ENCODE results near the gene SH3BP5.

The SH3BP5 gene

DNA sequence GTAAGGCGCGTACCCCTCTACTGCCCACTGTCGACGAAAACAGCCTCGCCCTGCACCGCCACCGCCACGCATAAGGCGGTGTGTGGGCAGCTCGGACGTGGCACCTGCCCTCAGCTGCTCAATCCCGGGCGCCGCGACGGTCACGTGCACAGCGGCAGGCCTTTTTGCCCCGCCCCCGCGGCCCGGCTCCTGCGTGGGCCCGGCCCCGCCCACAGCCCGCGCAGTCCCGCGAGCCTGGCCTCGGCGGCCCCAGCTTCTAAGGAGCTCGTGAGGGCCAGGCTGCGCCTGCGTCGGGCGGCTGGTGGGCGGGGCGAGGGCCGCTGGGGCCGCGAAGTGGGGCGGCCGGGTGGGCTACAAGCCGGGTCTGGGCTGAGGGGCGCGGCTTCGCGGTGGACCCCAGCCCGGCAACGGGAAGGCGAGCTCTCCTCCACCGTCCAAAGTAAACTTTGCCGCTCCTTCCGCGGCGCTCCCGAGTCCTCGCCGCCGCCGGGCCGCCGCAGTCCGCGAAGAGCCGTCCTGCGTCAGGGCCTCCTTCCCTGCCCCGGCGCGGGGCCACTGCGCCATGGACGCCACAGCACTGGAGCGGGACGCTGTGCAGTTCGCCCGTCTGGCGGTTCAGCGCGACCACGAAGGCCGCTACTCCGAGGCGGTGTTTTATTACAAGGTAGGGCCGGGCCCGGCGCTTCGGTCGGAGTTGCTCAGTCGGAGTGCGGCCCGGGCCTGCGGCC is 126.3 kb downstream of the SH3BP5 start, which contains the start of gene CAPN7:
Gene CAPN7 (plus strand): TSS at position 313 of the 728 bp plus-strand sequence. CDS start 250 bp downstream, at position 563.
- Histone ChIP-seq H3K4me1 (ENCODE audit: insufficient read depth, low read length) (peaks cover 9% of the 10 kb centered on the region; the same call in 1 of the 2 replicates), H3K9ac (ENCODE audit: low read depth, low read length) (peak within 1 kb of the TSS; percentile 65), H3K9me3 (ENCODE audit: control insufficient read depth, insufficient read depth, low read length) (no peaks in the 10 kb centered on the region), H3K36me3 (ENCODE audit: insufficient read depth, low read length) (no peaks in the 10 kb centered on the region)

DNA sequence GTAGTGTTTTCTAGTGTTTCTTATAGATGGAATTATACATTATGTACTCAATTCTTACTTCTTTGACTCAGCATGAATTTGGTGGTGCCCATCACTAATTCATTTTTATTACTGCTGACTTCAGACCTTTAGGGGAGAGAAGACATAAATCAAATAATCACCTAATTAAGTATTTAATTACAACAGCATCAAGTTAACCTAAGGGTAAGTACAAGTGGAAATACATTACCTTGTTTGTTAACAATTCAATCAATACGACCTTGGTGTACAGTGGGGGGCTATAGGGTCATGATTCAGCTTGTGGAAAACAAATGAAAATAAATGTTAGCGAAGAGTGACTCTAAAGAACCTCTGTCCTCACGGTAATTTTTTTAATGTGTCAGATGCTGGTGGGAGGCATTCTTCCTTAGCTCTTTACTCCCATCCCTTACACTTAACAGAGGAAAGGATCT is 126.9 kb downstream of the SH3BP5 start:
- Histone ChIP-seq H3K36me3 (ENCODE audit: insufficient read depth, low read length) (no peaks in the 10 kb centered on the region), H3K4me1 (ENCODE audit: insufficient read depth, low read length) (peaks cover 9% of the 10 kb centered on the region; the same call in 1 of the 2 replicates), H3K9me3 (ENCODE audit: control insufficient read depth, insufficient read depth, low read length) (no peaks in the 10 kb centered on the region), H3K9ac (ENCODE audit: low read depth, low read length) (peak overlapping the region; percentile 65)
